ENCODE data around the gene TMEM127.

- TF ChIP-seq CTCF (IDR thresholded peaks at IDR 0.05; ENCODE audit: poor library complexity) (no peak), EZH2 (IDR thresholded peaks at IDR 0.05; ENCODE audit: borderline replicate concordance) (no peak)
Observed at GRCh38 chr2:96262306-96262705, 3.5 kb downstream of the TMEM127 start.

All from hepatocyte (in vitro differentiated cells).